Measurements from ENCODE around the gene SYNGR1. TPM values are rescaled to one million over a fixed set of nuclear protein-coding genes. Genes with fewer than 3 reads are reported as not detected.

Gene SYNGR1
- total and polyA plus RNA-seq, 2 donors (not counting 1 experiment from before 2014, with no cell fraction given), result 9.4 to 31.9 TPM

DNA sequence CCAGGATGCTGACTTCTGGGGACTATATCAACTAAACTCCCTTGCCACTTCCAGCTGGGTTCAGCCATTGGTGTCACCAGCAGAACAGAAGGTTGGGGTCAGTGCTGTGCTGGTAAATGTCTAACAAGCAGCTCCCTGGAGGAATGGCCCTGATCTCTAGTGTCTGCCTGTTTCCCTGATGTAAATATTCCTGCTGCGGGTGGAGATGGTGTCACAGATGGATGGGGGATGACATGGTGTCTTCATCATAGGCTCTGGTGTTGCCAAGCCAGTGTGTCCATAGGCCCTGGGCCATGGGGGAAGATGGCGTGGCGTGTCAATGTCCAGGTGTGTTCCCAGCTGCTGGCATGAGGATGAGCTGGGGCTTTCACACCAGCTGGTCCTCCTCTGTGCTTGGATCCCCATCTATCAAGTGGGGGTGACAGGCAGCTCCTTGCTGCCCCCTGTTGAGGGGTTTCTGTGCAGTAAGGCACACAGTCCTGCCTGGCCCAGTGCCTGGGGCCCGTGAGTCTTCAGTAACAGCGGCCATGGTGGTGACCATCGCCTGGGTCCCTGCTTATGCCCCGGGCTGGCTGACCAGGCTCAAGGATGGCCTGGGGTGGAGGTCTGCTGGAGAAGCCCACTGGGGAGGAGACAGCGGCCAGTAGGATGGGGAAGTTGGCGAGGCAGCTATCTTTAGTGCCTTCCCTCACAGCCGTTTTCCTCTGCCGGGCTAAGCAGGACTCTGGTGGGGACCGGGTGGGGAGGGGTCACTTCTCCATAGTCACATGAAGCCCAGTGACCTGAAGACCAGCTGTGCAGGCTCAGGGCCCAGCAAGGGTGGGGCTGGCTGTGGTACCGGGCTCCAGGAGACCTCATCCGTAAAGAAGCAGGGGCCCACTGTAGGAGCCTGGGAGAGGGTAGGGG lies 43.1 kb upstream of the SYNGR1 start:
- Histone ChIP-seq H3K4me1 (ENCODE audit: control insufficient read depth in 2 of 2, insufficient read depth in 2 of 2, low read length in 2 of 2) (peaks cover 0 to 18% of the 10 kb centered on the region in 2 donors), H3K27ac (ENCODE audit: low read length in 2 of 2) (no peak overlapping the region), H3K9me3 (ENCODE audit: control extremely low read depth in 1 of 3, control insufficient read depth in 2 of 3, insufficient read depth in 1 of 3, low read length in 2 of 3) (peaks cover 0 to 4% (median 0%) of the 10 kb centered on the region in 3 donors), H3K36me3 (replicated peaks in 1 of 2; ENCODE audit: control extremely low read depth in 1 of 2, control insufficient read depth in 1 of 2, extremely low read depth in 1 of 2, insufficient read depth in 2 of 2, low read length in 1 of 2) (peaks cover 0 to 3% of the 10 kb centered on the region in 2 experiments), H4K20me1 (ENCODE audit: control insufficient read depth, insufficient read depth, low read length, poor library complexity, severe bottlenecking) (peaks cover 2% of the 10 kb centered on the region), H3K9ac (ENCODE audit: low read length) (no peak overlapping the region), H3K4me3 (ENCODE audit: control extremely low read depth in 1 of 5, extremely low read depth in 1 of 5, insufficient read depth in 1 of 5, low read depth in 2 of 5, low read length in 4 of 5) (no peak overlapping the region), H2AFZ (ENCODE audit: insufficient read depth, low read depth, low read length, poor library complexity, severe bottlenecking) (no peak overlapping the region), H3K4me2 (replicated peaks; ENCODE audit: low read depth, low read length, poor library complexity, severe bottlenecking) (no peak overlapping the region), H3K79me2 (ENCODE audit: control insufficient read depth, insufficient read depth, low read length) (no peaks in the 10 kb centered on the region), H3K27me3 (replicated peaks in 1 of 4; ENCODE audit: control extremely low read depth in 1 of 4, control insufficient read depth in 3 of 4, insufficient read depth in 4 of 4, low read length in 3 of 4) (no peaks in the 10 kb centered on the region)
- no peak overlapping the region for H3K4me3 Mint-ChIP-seq
- H3K27ac Mint-ChIP-seq, result no peak overlapping the region
- WGBS (ENCODE audit: insufficient coverage), result 62% methylated on average over 9 of the region's 14 CpGs
- intact Hi-C loops (cut with micrococcal nuclease), result no loop called here
- ChIA-PET POLR2A (interaction anchor here (0.6 to 1.3 kb wide), 4 partner anchors 13 to 590 kb away, joined by 4 to 10 read pairs (median 5); partner anchors contain the start of gene RPL3), CTCF (interaction anchor here (0.6 to 4.8 kb wide), 11 partner anchors 10 to 1707 kb away, joined by 3 to 45 read pairs (median 4); no protein-coding TSS in a partner anchor)
- no peaks in the 10 kb centered on the region for H3K27me3 Mint-ChIP-seq
- DNase-seq, result peak; percentile 54
- H3K4me1 Mint-ChIP-seq, result peaks cover 15% of the 10 kb centered on the region
- no peak for TF ChIP-seq EZH2 (IDR thresholded peaks at IDR 0.05; ENCODE audit: borderline replicate concordance, insufficient read depth, low read depth, low read length, poor library complexity, severe bottlenecking)
- TF ChIP-seq, protein P1, sequence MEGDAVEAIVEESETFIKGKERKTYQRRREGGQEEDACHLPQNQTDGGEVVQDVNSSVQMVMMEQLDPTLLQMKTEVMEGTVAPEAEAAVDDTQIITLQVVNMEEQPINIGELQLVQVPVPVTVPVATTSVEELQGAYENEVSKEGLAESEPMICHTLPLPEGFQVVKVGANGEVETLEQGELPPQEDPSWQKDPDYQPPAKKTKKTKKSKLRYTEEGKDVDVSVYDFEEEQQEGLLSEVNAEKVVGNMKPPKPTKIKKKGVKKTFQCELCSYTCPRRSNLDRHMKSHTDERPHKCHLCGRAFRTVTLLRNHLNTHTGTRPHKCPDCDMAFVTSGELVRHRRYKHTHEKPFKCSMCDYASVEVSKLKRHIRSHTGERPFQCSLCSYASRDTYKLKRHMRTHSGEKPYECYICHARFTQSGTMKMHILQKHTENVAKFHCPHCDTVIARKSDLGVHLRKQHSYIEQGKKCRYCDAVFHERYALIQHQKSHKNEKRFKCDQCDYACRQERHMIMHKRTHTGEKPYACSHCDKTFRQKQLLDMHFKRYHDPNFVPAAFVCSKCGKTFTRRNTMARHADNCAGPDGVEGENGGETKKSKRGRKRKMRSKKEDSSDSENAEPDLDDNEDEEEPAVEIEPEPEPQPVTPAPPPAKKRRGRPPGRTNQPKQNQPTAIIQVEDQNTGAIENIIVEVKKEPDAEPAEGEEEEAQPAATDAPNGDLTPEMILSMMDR (IDR thresholded peaks at IDR 0.05), result peak; percentile 28
- ATAC-seq (ENCODE audit: low read depth), result no peak
- no peaks in the 10 kb centered on the region for H3K9me3 Mint-ChIP-seq (ENCODE audit: insufficient read depth)

Measured in B cell (primary cell).